DOHH2 (cell line): ENCODE data around the gene MSLN.

ENCODE experiments used
- H3F3A ChIP-seq: fragments of 200-600 bp; sonication (generic), shearing (Covaris generic); 2 replicates; pipeline ENCODE4 v1.6.0; 2016; ENCODE audit warnings: antibody characterized with exemption, mild to moderate bottlenecking; ENCODE audit not compliant: control insufficient read depth, insufficient read depth
- H3K27ac ChIP-seq: fragments of 200-600 bp; sonication (generic); 2 replicates; pipeline ENCODE4 v1.5.1; 2014; ENCODE audit warnings: low read depth, mild to moderate bottlenecking, low read length, moderate library complexity
- H3K27me3 ChIP-seq: fragments of 200-600 bp; sonication (generic); 2 replicates; pipeline ENCODE4 v1.6.1; 2014; ENCODE audit warnings: mild to moderate bottlenecking, low read length, mixed read lengths; ENCODE audit not compliant: control insufficient read depth
- H3K36me3 ChIP-seq: fragments of 200-600 bp; sonication (generic); 2 replicates; pipeline ENCODE4 v1.6.1; 2014; ENCODE audit warnings: mild to moderate bottlenecking, low read length, moderate library complexity, mixed read lengths; ENCODE audit not compliant: control insufficient read depth
- H3K4me1 ChIP-seq: fragments of 200-600 bp; sonication (generic); 2 replicates; pipeline ENCODE4 v1.6.1; 2014; ENCODE audit warnings: mild to moderate bottlenecking, low read length, mixed read lengths; ENCODE audit not compliant: control insufficient read depth
- H3K4me2 ChIP-seq: fragments of 200-600 bp; sonication (generic); 2 replicates; pipeline ENCODE4 v1.6.0; 2014; ENCODE audit warnings: mild to moderate bottlenecking, low read length, moderate library complexity
- H3K4me3 ChIP-seq: fragments of 200-600 bp; sonication (generic); 2 replicates; pipeline ENCODE4 v1.5.1; 2014; ENCODE audit warnings: mild to moderate bottlenecking, low read length, mixed read lengths
- H3K79me2 ChIP-seq: fragments of 200-600 bp; sonication (generic); 2 replicates; pipeline ENCODE4 v1.6.1; 2014; ENCODE audit warnings: mild to moderate bottlenecking, low read length, mixed read lengths; ENCODE audit not compliant: control insufficient read depth
- H3K9me2 ChIP-seq: fragments of 200-600 bp; sonication (generic); replicated peaks from 2 replicates; pipeline ENCODE4 v1.6.1; 2014; ENCODE audit warnings: mild to moderate bottlenecking, low read length, mixed read lengths; ENCODE audit not compliant: control insufficient read depth
- H3K9me3 ChIP-seq: fragments of 200-600 bp; sonication (generic); 2 replicates; pipeline ENCODE4 v1.6.1; 2014; ENCODE audit warnings: antibody characterized with exemption, low read length, mixed read lengths; ENCODE audit not compliant: control insufficient read depth, insufficient read depth
- H4K20me1 ChIP-seq: fragments of 200-600 bp; sonication (generic); 2 replicates; pipeline ENCODE4 v1.6.0; 2014; ENCODE audit warnings: low read depth, mild to moderate bottlenecking, antibody characterized with exemption, low read length, moderate library complexity; ENCODE audit not compliant: control insufficient read depth, insufficient read depth
- CTCF ChIP-seq: fragments of 200-600 bp; sonication (generic); IDR thresholded peaks from one replicate; pipeline ENCODE4 v1.5.1; 2014; ENCODE audit warnings: antibody characterized with exemption, mild to moderate bottlenecking, low read depth, low read length; ENCODE audit not compliant: poor library complexity, severe bottlenecking
- EZH2phosphoT487 ChIP-seq: fragments of 200-600 bp; sonication (generic); IDR thresholded peaks from 2 replicates; pipeline ENCODE4 v1.6.1; 2017; ENCODE audit warnings: borderline replicate concordance, mild to moderate bottlenecking, antibody characterized with exemption, low read length, moderate library complexity, mixed read lengths

MSLN gene

DNA sequence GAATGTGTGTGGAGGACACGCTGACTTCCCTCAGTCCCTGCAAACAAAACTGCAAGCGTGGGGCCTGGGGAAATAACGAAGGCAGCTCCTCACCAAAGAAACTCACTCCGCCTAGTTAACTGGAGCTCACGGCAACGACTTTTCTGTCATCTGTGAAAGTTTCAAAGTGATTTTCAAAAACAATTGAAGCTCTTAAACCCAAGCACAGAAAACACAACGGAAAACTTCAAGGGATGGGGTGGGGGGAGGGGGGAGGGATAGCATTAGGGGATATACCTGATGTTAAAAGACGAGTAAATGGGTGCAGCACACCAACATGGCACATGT lies 43.2 kb downstream of the MSLN start:
- H3K4me1 ChIP-seq = peaks cover 13% of the 10 kb centered on the region

DNA sequence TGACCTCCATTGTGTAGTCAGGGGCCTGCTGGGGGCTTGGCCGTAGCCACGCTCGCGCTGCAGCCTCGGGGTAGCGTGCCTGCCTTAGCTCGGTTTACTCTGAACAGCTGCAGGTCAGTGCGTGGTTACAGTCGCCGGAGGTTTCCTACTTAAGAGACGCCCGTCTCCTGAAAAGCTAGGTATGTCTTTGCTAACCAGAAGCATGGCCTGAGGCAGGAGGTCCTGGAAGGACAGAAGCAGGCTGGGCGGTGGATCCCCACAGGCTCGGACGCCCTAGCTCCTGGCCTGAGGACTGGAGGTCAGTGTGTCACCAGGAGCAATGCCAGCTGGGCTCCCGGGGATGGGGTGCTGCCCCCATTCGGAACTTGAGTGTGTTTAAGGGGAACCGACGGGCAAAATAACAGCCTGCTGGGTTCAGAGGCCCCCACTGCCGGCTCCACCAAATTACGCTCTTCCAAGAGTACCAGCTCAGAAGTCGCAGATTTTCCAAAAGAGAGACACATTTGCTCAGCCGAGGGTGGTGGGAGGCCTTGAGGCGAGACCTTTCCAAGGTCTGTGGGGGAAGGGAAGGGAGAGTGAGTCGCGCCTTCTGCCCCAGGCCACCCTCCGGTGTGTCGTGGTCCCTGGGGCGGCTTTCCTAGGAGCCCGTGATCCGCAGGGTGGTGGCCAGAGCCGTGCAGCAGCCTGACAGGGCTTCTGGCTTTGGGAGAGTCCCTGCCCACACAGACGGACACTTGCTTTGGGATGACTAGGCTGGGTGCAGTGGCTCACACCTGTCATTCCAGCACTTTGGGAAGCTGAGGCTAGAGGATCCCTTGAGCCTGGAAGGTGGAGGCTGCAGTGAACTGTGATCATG lies 43.9 kb downstream of the MSLN start:
- TF ChIP-seq CTCF (no peak), EZH2phosphoT487 (no peak)
- Histone ChIP-seq H3K27me3 (peaks cover 47% of the 10 kb centered on the region), H3K4me3 (no peak overlapping the region), H3K4me2 (no peak overlapping the region), H4K20me1 (0 out of 2 replicates have a peak, but pooled peaks cover 8% of the 10 kb centered on the region), H3K27ac (no peak overlapping the region), H3K36me3 (peaks cover 5% of the 10 kb centered on the region), H3F3A (no peaks in the 10 kb centered on the region; the same call in 1 of the 2 replicates), H3K79me2 (peaks cover 11% of the 10 kb centered on the region), H3K9me2 (no peaks in the 10 kb centered on the region), H3K9me3 (no peaks in the 10 kb centered on the region), H3K4me1 (peaks cover 12% of the 10 kb centered on the region)

More for the DNA sequence above, 43.2 kb downstream of the MSLN start:
- Histone ChIP-seq H3F3A (no peaks in the 10 kb centered on the region; the same call in 1 of the 2 replicates), H3K27ac (no peak overlapping the region), H3K27me3 (peaks cover 52% of the 10 kb centered on the region), H3K79me2 (peaks cover 11% of the 10 kb centered on the region), H4K20me1 (peaks cover 12% of the 10 kb centered on the region; the same call in 1 of the 2 replicates), H3K9me2 (no peaks in the 10 kb centered on the region), H3K4me3 (no peak overlapping the region), H3K9me3 (no peaks in the 10 kb centered on the region), H3K36me3 (peaks cover 5% of the 10 kb centered on the region), H3K4me2 (no peak overlapping the region)
- TF ChIP-seq CTCF (no peak), EZH2phosphoT487 (no peak)

GRCh38 chr16:805474-805873 lies 44.9 kb downstream of the MSLN start:
- no peak for TF ChIP-seq EZH2phosphoT487
- TF ChIP-seq CTCF = no peak
- Histone ChIP-seq H3K36me3 (peaks cover 5% of the 10 kb centered on the region), H3K4me3 (no peak overlapping the region), H3F3A (no peaks in the 10 kb centered on the region; the same call in 1 of the 2 replicates), H3K27ac (no peak overlapping the region), H3K4me2 (no peak overlapping the region), H4K20me1 (0 out of 2 replicates have a peak, but pooled peaks cover 8% of the 10 kb centered on the region), H3K9me2 (no peaks in the 10 kb centered on the region), H3K9me3 (no peaks in the 10 kb centered on the region), H3K27me3 (peaks cover 39% of the 10 kb centered on the region), H3K79me2 (peaks cover 11% of the 10 kb centered on the region), H3K4me1 (peaks cover 12% of the 10 kb centered on the region)
